ENCODE measurements around the gene CLEC2A. TPM values are rescaled to one million over a fixed set of nuclear protein-coding genes. Genes with fewer than 3 reads are reported as not detected.
"Not testable (repeated sequence)": the region's sequence is repeated elsewhere in the genome, so short reads cannot be mapped to it uniquely, and the experiment has no call there.

The CLEC2A gene
- total RNA-seq, 1 experiment from 2014 or later, result not detected

- CTCF ChIA-PET, result no interaction called here
- Mint-ChIP-seq H3K27me3 (ENCODE audit: unreplicated experiment) (no peaks in the 10 kb centered on the region), H3K4me3 (ENCODE audit: low read depth, unreplicated experiment) (no peak overlapping the region), H3K4me1 (ENCODE audit: low read depth, unreplicated experiment) (no peaks in the 10 kb centered on the region), H3K36me3 (ENCODE audit: insufficient read depth, unreplicated experiment) (no peaks in the 10 kb centered on the region), H3K9me3 (ENCODE audit: low read depth, unreplicated experiment) (no peaks in the 10 kb centered on the region), H3K27ac (ENCODE audit: unreplicated experiment) (no peak overlapping the region)
- no peak for DNase-seq
- intact Hi-C loops (cut with micrococcal nuclease; ENCODE audit: unreplicated experiment), result no loop called here
- BruUV-seq (replicated peaks), result no TSS peak
- no peak for TF ChIP-seq CTCF (IDR thresholded peaks at IDR 0.05; ENCODE audit: unreplicated experiment)
These were observed 49.0 kb downstream of the CLEC2A start for GRCh38 chr12:9883175-9883574.

DNA sequence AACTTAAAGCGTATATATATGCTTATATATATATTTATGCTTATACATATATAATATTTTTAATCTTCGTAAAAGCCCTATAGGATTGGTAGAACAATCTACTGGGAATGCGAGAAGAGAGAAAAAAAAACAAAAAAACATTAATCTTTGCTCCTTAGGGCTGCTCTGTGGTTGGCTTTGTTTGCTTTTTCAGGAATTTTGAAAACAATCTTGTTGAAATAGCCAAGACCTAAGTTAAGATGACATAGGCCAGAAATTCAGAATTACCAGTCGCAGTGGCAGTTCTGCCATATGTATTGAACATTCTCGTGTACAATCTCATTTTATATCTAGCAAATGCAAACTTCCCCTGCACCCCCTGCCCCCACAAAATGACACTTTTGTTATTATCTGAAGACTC is 50.2 kb downstream of the CLEC2A start:
- intact Hi-C loops (cut with micrococcal nuclease; ENCODE audit: unreplicated experiment), result no loop called here
- H3K27ac Mint-ChIP-seq (ENCODE audit: unreplicated experiment), result no peak overlapping the region
- BruUV-seq (replicated peaks), result no TSS peak
- no peak for DNase-seq
- no peaks in the 10 kb centered on the region for H3K4me1 Mint-ChIP-seq (ENCODE audit: low read depth, unreplicated experiment)
- CTCF ChIA-PET, result no interaction called here
- no peaks in the 10 kb centered on the region for H3K9me3 Mint-ChIP-seq (ENCODE audit: low read depth, unreplicated experiment)
- H3K27me3 Mint-ChIP-seq (ENCODE audit: unreplicated experiment), result no peaks in the 10 kb centered on the region
- H3K4me3 Mint-ChIP-seq (ENCODE audit: low read depth, unreplicated experiment), result no peak overlapping the region
- no peaks in the 10 kb centered on the region for H3K36me3 Mint-ChIP-seq (ENCODE audit: insufficient read depth, unreplicated experiment)
- TF ChIP-seq CTCF (IDR thresholded peaks at IDR 0.05; ENCODE audit: unreplicated experiment), result no peak

GRCh38 chr12:9881246-9881645 is 50.9 kb downstream of the CLEC2A start, which contains the start of gene KLRF2:
TSS of gene KLRF2 (plus strand) at chr12:9881489. CDS start at chr12:9881596, 107 bp downstream.
- DNase-seq, result no peak
- no peaks in the 10 kb centered on the region for H3K4me1 Mint-ChIP-seq (ENCODE audit: low read depth, unreplicated experiment)
- no peak within 1 kb of the TSS for H3K27ac Mint-ChIP-seq (ENCODE audit: unreplicated experiment)
- CTCF ChIA-PET, result no interaction called here
- no TSS peak for BruUV-seq (replicated peaks)
- no peaks in the 10 kb centered on the region for H3K27me3 Mint-ChIP-seq (ENCODE audit: unreplicated experiment)
- no peak for TF ChIP-seq CTCF (IDR thresholded peaks at IDR 0.05; ENCODE audit: unreplicated experiment)
- H3K36me3 Mint-ChIP-seq (ENCODE audit: insufficient read depth, unreplicated experiment), result no peaks in the 10 kb centered on the region
- no peak within 1 kb of the TSS for H3K4me3 Mint-ChIP-seq (ENCODE audit: low read depth, unreplicated experiment)
- H3K9me3 Mint-ChIP-seq (ENCODE audit: low read depth, unreplicated experiment), result no peaks in the 10 kb centered on the region
- intact Hi-C loops (cut with micrococcal nuclease; ENCODE audit: unreplicated experiment), result no loop called here

GRCh38 chr12:9880532-9881078 is 51.6 kb downstream of the CLEC2A start:
- CTCF ChIA-PET, result no interaction called here
- intact Hi-C loops (cut with micrococcal nuclease; ENCODE audit: unreplicated experiment), result no loop called here
- no peak for DNase-seq
- no peaks in the 10 kb centered on the region for H3K27me3 Mint-ChIP-seq (ENCODE audit: unreplicated experiment)
- no peaks in the 10 kb centered on the region for H3K9me3 Mint-ChIP-seq (ENCODE audit: low read depth, unreplicated experiment)
- no peak overlapping the region for H3K4me3 Mint-ChIP-seq (ENCODE audit: low read depth, unreplicated experiment)
- no peaks in the 10 kb centered on the region for H3K36me3 Mint-ChIP-seq (ENCODE audit: insufficient read depth, unreplicated experiment)
- BruUV-seq (replicated peaks), result no TSS peak
- no peak overlapping the region for H3K27ac Mint-ChIP-seq (ENCODE audit: unreplicated experiment)
- TF ChIP-seq CTCF (IDR thresholded peaks at IDR 0.05; ENCODE audit: unreplicated experiment), result no peak
- H3K4me1 Mint-ChIP-seq (ENCODE audit: low read depth, unreplicated experiment), result no peaks in the 10 kb centered on the region

- H3K9me3 Mint-ChIP-seq (ENCODE audit: low read depth, unreplicated experiment); H3K4me3 Mint-ChIP-seq (ENCODE audit: low read depth, unreplicated experiment); H3K27ac Mint-ChIP-seq (ENCODE audit: unreplicated experiment); H3K4me1 Mint-ChIP-seq (ENCODE audit: low read depth, unreplicated experiment); BruUV-seq (replicated peaks); H3K36me3 Mint-ChIP-seq (ENCODE audit: insufficient read depth, unreplicated experiment); H3K27me3 Mint-ChIP-seq (ENCODE audit: unreplicated experiment); intact Hi-C loops (cut with micrococcal nuclease; ENCODE audit: unreplicated experiment); DNase-seq: not testable (repeated sequence)
- CTCF ChIA-PET, result interaction anchor here (0.6 kb wide), 1 partner anchor 16 kb away, joined by 6 read pairs; no protein-coding TSS in a partner anchor
These were observed 56.0 kb downstream of the CLEC2A start for GRCh38 chr12:9876120-9876519.
